Femur (tissue), 1 donor: ENCODE data around the gene PARVB.

Experiments
- DNase-seq: peaks from one replicate; pipeline ENCODE4 v3.0.0-alpha.2; 2017

PARVB gene

GRCh38 chr22:44206696-44207095 lies 182.6 kb downstream of the PARVB start:
- DNase-seq = peak; percentile 16

- peak; percentile 11 for DNase-seq
Measured at GRCh38 chr22:44207173-44207980, 183.3 kb downstream of the PARVB start.

GRCh38 chr22:44207981-44208317 lies 183.8 kb downstream of the PARVB start:
- peak; percentile 7 for DNase-seq

- DNase-seq = no peak
Measured at GRCh38 chr22:44209343-44209742, 185.2 kb downstream of the PARVB start.

- peak; percentile 19 for DNase-seq
Measured at GRCh38 chr22:44210722-44211121, 186.6 kb downstream of the PARVB start.

- DNase-seq = peak; percentile 17
Measured at GRCh38 chr22:44211256-44211945, 187.3 kb downstream of the PARVB start.

DNA sequence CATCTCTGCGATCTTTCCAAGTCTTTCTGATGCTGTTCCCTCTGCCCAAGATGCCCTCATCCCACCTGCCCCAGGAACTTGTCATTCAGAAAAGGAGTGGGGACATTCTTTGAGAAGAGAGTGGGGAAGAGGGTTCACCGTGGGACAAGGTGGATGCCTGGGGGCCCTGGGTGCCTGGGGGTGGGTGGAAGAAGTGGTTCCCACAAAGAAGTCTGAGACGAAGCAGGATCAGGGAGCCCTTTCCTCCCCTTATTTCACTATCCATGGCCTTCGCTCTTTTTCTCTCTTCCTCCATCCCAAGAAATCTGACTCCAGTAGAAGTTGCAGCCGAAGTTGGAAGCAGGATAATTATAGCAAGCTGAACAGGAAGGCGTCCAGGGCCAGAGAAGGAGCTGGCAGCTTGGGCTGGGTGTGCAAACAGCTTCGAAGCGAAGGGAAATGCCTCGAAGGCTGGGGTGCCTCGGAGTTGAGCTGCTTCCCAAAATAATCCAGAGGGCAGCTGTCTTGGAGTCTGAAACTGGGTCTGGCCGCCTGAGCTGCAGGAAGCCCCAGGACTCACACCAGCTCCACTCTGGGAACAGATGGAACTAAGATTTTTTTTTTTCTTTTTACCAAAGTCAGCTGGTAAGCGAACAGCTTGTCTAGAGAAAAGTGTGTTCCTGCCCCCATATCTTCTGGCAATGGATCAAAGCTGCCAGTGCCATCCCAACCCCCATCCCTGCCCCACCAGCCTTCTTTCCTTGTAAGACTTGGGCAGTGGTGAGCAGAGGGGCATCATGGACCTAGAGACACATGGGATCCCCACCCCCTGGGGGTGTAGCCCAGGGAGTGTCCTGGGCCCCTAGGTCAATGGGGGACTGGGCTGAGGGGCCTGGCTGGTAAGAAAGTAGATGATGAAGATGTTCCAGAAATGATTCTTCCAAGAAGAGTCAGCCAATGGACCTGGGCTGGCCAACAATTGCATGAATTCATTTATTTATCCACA lies 188.1 kb downstream of the PARVB start:
- DNase-seq = peak; percentile 86

DNA sequence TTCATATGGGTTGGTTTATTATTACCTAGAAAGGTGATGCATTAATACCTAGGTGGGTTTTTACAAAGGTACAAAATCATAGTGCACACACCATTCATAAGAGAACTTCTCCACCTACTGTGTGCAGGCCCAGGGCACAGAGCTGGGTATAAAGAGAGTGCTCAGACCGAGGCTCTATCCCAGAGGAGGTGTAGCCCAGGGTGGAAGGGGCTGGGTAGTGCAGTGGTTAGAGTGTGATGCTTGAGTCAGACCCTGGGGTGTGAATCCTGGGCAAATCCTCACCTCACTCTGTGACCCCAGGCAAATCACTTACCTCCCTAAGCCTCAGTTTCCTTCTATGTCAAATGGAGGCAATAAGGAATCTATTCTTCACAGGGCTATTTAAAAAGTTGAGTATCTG lies 188.8 kb downstream of the PARVB start:
- peak; percentile 8 for DNase-seq

DNA sequence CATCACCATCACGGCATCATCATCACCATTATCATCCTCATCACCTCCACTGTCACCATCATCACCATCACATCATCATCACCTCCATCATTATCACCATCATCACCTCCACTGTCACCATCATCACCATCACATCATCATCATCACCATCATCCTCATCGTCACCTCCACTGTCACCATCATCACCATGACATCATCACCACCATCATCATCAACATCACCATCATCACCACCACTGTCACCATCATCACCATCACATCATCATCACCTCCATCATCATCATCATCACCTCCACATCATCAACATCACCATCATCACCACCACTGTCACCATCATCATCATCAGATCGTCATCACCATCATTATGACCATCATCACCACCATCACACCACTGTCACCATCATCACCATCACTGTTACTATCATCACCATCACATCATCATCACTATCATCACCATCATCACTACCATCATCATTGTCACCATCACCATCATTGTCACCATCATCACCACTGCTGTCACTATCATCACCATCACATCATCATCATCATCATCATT lies 189.5 kb downstream of the PARVB start:
- DNase-seq = no peak

DNA sequence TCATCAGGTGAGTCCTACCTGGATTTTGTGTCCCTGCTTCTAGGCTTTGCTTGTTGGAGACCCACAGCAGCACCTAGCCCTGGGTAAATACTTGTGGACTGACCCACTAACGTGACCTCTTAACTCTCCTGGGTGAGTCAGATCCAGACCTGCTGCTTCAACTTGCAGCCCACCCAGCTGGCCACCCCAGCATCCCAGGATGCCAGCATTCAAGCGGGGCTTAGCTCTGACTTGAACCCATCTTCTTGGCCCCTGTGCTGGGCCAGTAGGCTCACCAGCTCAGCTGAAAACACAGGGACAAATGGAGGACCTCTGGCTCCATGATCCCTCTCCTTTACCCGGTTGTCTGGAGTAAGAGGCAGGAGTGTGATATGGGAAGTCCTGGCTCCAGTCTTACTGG lies 190.1 kb downstream of the PARVB start:
- peak; percentile 7 for DNase-seq

GRCh38 chr22:44214764-44215163 lies 190.7 kb downstream of the PARVB start:
- no peak for DNase-seq

- no peak for DNase-seq
Measured at GRCh38 chr22:44215287-44215686, 191.2 kb downstream of the PARVB start.

GRCh38 chr22:44217346-44217745 lies 193.2 kb downstream of the PARVB start:
- DNase-seq = no peak

DNA sequence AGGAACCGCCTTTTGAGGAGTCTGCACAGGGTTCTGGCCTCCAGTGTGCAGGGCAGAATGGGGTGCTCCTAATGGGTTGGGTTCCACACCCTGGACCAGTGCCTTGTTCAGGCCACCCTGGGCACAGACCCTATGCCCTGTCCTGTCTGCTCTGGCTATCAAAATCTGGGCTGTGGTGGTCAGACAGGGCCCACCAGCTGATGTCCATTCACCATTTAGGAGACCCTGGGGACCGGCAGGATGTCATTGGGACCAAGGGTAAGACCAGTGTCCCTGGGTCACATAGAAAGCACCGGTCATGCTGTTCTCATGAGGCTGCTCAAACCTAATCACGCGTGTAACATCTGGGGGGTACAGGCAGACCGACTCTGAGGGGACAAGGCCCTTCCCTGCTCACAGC lies 194.0 kb downstream of the PARVB start:
- DNase-seq = no peak

DNA sequence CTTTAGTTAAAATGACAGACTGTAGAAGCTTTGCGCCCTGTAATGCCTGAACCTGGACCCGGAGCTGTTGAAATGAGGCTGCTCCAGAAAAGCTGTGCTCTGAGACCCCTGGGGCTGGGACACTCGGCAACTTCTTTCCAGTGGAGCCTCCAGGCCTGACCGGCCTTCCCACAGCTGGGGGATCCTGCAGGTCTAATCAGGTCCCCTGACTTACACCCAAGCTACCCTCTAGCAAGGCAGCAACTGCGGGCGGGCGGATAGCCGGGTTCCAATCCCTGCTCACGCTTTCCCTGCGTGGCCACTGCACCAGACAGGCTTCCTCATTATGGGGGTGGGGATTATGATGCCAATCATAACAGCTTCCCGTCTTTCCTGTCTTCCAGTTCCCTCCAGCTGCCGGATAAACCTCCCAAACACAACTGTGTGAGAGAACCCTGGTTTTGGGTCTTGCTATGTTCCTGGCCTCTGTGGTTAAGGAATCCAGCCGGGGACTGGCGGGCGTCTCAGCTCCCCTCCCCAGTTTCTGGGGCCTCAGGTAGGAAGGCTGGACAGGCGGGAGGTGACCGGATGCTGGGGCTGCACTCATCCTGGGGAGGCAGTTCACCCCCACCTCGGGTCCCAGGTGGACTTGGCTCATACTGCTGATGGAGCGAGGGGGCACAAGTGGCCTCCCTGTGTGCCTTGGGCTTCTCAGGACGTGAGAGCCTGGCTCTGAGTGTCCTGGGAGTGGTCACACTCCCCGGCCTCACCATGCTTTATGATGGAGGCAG lies 195.2 kb downstream of the PARVB start:
- DNase-seq = no peak

DNA sequence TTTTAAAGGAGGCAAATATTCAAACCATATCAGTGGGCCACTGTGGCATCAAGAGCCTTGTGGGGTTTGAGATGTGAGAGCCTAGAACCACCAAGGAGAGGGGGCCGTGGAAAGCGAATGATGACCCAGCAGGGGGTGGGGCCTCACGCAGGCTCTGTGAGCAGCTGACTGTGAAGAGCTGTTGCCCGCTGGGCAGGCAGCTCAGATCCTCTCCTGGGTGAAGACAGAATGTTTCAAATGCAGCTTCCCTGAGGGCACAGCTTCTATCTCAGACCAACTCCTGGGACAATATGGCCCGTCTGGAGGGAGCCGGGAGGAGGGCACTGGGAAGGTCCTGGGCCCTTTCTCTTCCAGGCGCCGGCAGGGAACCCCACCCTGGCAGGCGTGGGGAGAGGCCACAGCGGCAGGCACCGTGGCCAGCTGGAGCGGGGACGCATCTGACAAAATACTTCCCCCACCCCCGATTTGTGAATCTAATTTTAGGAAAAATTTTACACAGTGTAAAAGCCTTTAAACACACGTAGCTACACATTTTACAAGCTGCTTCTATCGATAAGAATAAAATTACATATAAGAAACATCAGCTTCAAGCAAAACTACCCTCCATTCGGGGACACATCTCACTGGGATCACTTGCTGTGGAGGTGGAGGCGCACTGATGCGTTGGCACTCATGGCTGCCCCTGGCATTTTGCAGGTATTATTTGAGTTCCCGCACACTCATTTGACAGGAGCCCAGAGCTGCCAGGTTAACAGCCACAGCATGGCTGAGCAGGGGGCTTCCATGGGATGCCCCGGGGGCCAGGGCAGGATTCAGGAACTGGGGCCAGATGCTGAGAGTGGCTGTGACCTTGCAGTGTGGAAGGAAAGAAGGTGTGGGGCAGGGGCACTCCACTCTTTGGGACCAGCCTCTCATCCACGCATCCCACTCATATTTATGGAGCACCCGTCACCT lies 196.9 kb downstream of the PARVB start:
- DNase-seq = no peak

GRCh38 chr22:44221710-44222475 lies 197.8 kb downstream of the PARVB start:
- DNase-seq = no peak
